CD4-positive, alpha-beta T cell treated with Interleukin-17A for 1 hour (primary cell): ENCODE data around the gene REEP1.
"Not testable (repeated sequence)": the region's sequence is repeated elsewhere in the genome, so short reads cannot be mapped to it uniquely, and the experiment has no call there.

Experiments
- DNase-seq: peaks from one replicate; pipeline ENCODE4 v3.0.0-alpha.2; 2020

Gene REEP1

GRCh38 chr2:86337244-86337835 is at the start of gene REEP1:
TSS of gene REEP1 (minus strand) at chr2:86337626. CDS start at chr2:86337510, 116 bp downstream.
- DNase-seq, result no peak

- no peak for DNase-seq
These were observed 46.4 kb upstream of the REEP1 start for GRCh38 chr2:86383844-86384243.

- no peak for DNase-seq
These were observed 45.3 kb upstream of the REEP1 start for GRCh38 chr2:86382698-86383097.

GRCh38 chr2:86382108-86382507 is 44.7 kb upstream of the REEP1 start:
- DNase-seq, result no peak

- no peak for DNase-seq
These were observed 41.0 kb upstream of the REEP1 start for GRCh38 chr2:86378469-86378868.

- no peak for DNase-seq
These were observed 38.2 kb upstream of the REEP1 start for GRCh38 chr2:86375623-86376022.

GRCh38 chr2:86372641-86373502 is 35.4 kb upstream of the REEP1 start:
- DNase-seq, result no peak

GRCh38 chr2:86372133-86372532 is 34.7 kb upstream of the REEP1 start:
- DNase-seq, result no peak

GRCh38 chr2:86371527-86371926 is 34.1 kb upstream of the REEP1 start:
- DNase-seq, result no peak

- no peak for DNase-seq
These were observed 33.2 kb upstream of the REEP1 start for GRCh38 chr2:86370579-86370978.

GRCh38 chr2:86368161-86368824 is 30.9 kb upstream of the REEP1 start:
- peak; percentile 45 for DNase-seq

- no peak for DNase-seq
These were observed 30.0 kb upstream of the REEP1 start for GRCh38 chr2:86367499-86367777.

GRCh38 chr2:86366651-86367498 is 29.4 kb upstream of the REEP1 start:
- no peak for DNase-seq

GRCh38 chr2:86364894-86365293 is 27.5 kb upstream of the REEP1 start:
- DNase-seq, result no peak

- DNase-seq, result no peak
These were observed 23.4 kb upstream of the REEP1 start for GRCh38 chr2:86360776-86361175.

GRCh38 chr2:86358957-86359356 is 21.5 kb upstream of the REEP1 start:
- DNase-seq, result no peak

- DNase-seq, result no peak
These were observed 20.1 kb upstream of the REEP1 start for GRCh38 chr2:86357392-86357963.

GRCh38 chr2:86352727-86353221 is 15.3 kb upstream of the REEP1 start:
- DNase-seq, result no peak

GRCh38 chr2:86352137-86352726 is 14.8 kb upstream of the REEP1 start:
- DNase-seq, result no peak

GRCh38 chr2:86350751-86351150 is 13.3 kb upstream of the REEP1 start:
- DNase-seq, result no peak

GRCh38 chr2:86347401-86347800 is 10.0 kb upstream of the REEP1 start:
- DNase-seq, result no peak

GRCh38 chr2:86345783-86346370 is 8.5 kb upstream of the REEP1 start:
- DNase-seq, result not testable (repeated sequence)
